GM18868 (cell line): ENCODE data around the gene GTF2A1L.
"Not testable (repeated sequence)": the region's sequence is repeated elsewhere in the genome, so short reads cannot be mapped to it uniquely, and the experiment has no call there.

Experiments
- ATAC-seq: cut with Tn5 transposase; IDR thresholded peaks from one replicate; pipeline ENCODE4 v1.9.1; 2021; ENCODE audit warnings: mild to moderate bottlenecking, moderate library complexity; ENCODE audit not compliant: unreplicated experiment

The GTF2A1L gene

DNA sequence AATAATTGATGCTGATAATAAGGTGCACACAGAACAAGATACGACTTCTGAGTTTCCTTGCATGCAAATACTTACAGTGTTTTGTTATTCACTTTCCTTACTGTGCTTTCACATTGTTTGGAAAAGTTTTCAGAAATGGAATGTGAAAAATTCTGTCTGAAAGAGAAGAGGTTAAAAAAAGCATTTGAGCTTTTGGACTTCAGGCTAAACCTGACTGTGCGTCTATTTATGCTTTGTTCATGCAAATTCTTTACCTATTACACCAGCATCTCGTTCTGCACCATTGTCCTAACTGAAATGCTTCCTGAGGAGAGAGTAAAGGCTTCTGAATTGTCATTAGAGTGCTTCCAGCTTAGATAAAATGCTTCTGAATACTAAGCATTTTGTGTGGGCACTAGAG is 76.5 kb downstream of the GTF2A1L start:
- no peak for ATAC-seq

GRCh38 chr2:48695991-48696390 is 78.3 kb downstream of the GTF2A1L start:
- no peak for ATAC-seq

DNA sequence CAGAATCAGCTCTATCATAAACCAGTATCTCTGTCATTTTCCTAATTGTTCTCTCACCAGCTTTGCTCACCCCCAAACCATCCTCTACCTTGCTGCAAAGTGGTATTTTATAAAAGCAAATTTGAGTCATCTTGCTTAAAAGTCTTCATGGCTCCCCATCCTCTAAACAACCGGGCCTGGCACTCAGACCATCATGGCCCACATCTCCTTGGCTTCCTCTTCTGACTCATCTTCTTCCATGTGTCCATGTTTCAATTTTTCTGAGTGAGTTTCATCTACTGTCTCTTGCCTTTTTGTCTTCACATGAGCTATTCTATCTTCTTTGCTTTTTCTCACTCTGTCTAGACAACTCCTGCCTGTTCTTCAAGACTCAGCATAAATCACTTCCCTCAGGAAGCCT is 79.2 kb downstream of the GTF2A1L start:
- ATAC-seq, result no peak

DNA sequence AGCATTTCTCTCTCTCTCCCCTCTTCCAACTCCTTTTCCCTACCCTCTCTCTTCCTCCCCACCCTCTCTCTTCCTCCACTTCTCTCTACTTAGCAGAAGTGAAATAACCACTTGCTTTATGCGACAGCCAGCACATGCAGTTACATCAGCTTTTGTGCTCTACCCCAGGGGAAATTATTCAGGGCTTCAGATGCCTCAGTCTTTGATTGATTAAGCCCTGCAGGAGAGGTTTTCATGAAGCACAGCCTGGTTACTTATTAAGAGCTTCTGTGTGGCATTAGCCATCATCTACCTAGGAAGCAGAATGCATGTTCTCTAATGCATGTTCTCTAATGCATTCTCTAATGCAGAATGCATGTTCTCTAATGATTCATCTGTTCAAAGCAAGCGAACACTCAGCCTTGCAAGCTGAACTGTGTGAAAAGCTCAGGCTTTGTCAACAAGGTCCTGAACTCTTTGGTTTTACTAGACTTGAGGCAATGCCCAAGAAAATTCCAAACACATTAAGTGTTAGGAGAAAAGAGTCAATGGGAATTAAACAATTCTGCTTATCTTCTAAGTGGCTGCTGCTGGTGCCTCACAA is 81.8 kb downstream of the GTF2A1L start:
- no peak for ATAC-seq

DNA sequence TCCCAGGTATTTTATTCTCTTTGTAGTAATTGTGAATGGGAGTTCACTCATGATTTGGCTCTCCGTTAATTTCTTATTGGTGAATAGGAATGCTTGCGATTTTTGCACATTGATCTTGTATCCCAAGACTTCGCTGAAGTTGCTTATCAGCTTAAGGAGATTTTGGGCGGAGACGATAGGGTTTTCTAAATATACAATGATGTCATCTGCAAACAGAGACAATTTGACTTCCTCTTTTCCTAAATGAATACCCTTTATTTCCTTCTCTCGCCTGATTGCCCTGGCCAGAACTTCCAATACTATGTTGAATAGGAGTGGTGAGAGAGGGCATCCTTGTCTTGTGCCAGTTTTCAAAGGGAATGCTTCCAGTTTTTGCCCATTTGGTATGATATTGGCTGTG is 86.0 kb downstream of the GTF2A1L start:
- ATAC-seq, result not testable (repeated sequence)

DNA sequence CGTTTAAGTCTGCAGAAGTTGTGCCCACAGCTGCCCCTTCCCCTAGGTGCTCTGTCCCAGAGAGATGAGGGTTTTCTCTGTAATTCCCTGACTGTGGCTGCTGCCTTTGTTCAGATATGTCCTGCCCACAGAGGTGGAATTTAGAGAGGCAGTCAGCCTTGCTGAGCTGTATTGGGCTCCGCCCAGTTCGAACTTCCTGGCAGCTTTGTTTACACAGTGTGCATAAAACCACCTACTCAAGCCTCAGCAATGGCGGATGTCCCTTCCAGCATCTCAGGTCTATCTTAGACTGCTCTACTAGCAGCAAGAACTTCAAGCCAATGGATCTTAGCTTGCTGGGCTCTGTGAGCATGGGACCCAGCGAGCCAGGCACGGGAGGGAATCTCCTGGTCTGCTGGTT is 89.8 kb downstream of the GTF2A1L start:
- ATAC-seq, result no peak

GRCh38 chr2:48709096-48710034 is 91.7 kb downstream of the GTF2A1L start:
- no peak for ATAC-seq

DNA sequence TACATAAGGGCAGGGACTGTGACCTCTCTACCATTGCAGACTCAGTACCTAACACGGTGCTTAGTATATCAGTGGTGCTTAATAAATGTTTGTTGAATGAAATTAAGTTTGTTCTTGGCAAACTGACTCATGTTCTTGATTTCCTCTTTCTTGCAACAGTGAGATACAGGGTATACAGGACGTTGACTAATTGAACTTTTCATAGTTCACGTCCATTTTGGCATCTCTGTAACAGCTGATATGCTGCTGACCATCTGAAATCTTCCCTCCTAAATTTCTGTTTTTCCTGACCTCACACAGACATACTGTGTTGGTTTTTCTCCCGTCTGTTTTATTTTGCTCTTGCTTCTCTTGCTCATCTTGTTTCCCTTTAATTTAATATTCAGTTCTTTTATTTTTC is 93.7 kb downstream of the GTF2A1L start:
- ATAC-seq, result no peak

- ATAC-seq, result no peak
These were observed 94.5 kb downstream of the GTF2A1L start for GRCh38 chr2:48712151-48712550.

DNA sequence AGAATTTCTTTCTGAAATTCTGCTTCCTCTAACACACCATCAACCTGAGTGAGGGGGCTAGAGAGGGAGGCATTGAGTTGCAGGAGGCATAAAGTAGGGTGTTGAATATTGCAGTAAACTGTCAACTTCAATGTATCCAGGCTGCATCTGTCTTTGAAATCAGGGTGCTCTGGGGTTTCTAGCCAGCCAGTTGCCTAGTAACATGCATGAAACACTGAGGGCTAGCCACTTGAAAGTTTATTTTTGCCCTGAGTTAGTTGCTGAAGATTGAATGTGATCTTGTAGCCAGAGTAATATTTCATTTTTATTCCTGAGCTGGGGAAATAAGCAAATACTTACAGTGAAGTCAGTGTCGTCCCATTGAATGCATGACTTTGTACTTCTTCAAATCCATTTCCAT is 96.0 kb downstream of the GTF2A1L start:
- no peak for ATAC-seq

DNA sequence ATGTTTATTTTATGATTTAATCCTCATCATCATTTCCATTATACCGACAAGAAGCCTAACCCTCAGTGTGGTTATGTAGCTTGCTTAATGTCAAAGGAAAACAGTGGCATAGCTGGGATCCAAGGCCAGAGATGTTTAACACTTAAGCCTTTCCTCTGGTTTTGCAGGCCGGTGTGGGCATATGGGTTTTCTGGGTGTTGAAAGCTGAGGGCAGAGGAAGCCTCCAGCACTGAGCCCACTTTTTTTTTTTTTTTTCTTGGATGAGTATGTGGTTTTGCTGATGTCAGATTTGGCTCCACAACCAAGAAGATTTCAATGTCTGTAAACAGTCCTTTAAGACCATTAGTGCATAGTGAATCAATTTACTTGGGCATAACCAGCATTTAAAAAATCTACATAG is 96.6 kb downstream of the GTF2A1L start:
- ATAC-seq, result no peak

GRCh38 chr2:48715042-48715899 is 97.6 kb downstream of the GTF2A1L start:
- no peak for ATAC-seq

DNA sequence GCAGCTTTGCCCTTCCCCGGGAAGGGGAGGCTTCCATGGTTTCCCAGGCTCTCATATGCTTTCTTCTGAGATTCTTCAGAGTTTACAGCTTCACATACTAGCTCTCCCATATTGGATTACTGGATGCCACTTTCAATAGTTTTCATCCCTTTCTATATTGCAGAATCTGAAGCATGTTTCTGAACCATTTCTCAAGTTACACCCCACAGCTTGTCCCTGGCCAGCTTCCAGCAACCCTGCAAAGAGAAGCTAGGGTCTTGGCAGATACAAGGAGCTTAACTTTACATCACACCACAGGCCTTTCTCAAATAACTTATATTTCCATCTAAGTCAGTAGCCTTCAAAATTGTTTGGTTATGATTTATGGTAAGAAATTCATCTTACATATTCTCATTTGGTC is 98.3 kb downstream of the GTF2A1L start:
- no peak for ATAC-seq

GRCh38 chr2:48717846-48718245 is 100.2 kb downstream of the GTF2A1L start:
- ATAC-seq, result no peak

GRCh38 chr2:48719480-48720177 is 102.0 kb downstream of the GTF2A1L start:
- ATAC-seq, result no peak

DNA sequence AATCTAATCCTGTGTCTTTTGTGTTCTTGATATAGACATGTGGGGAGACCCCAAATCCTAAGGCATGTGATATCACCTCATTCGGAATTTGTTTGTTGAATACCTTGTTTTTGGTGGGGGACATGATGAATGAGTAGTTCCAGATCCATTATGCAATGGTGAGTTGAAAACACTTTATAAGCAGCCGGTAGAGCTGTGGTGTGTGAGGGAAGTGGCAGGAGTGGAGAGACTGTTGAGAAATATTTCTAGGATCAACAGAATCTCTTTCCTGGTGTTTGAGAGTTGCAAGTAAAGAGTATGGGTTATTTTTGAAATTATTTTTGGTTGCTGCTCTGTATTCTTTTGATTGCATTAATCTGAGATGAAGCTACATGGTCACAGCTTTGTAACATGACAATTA is 103.5 kb downstream of the GTF2A1L start:
- ATAC-seq, result no peak

- ATAC-seq, result no peak
These were observed 104.7 kb downstream of the GTF2A1L start for GRCh38 chr2:48722391-48722790.

- ATAC-seq, result peak; percentile 35
These were observed 105.5 kb downstream of the GTF2A1L start for GRCh38 chr2:48723129-48723528.

DNA sequence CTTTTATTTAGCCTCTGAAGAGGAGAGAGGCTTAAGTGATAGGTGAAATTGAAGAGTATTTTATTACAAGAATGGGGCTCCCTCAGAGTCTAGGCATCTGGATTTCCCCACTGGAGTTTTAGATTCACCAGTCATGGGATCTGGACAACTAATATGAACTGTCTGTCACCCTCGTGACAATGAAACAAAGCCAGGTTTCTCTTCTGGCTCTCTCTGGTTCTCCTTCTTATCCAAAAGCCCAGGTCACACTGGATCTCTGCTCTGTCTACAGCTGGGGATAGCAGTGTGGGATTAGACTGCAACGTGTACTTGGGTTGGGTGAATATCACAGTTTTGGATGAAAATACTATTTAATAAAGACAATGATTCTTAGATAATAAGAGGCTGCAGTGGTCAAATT is 106.6 kb downstream of the GTF2A1L start:
- ATAC-seq, result no peak

- ATAC-seq, result no peak
These were observed 108.2 kb downstream of the GTF2A1L start for GRCh38 chr2:48725696-48726494.
